ENCODE results near the gene ARF3. TPM values are rescaled to one million over a fixed set of nuclear protein-coding genes. Genes with fewer than 3 reads are reported as not detected.
A peak's percentile ranks its signal among the peaks of the same experiment; 100 is the strongest.

Gene ARF3
- total RNA-seq, 1 donor from 2014 or later, result 113 TPM

GRCh38 chr12:48980953-48981756, 23.9 kb upstream of the ARF3 start:
- intact Hi-C loops (cut with micrococcal nuclease), result loop anchor here (1.0 to 5.0 kb wide), 2 partner anchors 14 to 111 kb away; partner anchors contain the start of gene DHH
- TF ChIP-seq, protein P1, sequence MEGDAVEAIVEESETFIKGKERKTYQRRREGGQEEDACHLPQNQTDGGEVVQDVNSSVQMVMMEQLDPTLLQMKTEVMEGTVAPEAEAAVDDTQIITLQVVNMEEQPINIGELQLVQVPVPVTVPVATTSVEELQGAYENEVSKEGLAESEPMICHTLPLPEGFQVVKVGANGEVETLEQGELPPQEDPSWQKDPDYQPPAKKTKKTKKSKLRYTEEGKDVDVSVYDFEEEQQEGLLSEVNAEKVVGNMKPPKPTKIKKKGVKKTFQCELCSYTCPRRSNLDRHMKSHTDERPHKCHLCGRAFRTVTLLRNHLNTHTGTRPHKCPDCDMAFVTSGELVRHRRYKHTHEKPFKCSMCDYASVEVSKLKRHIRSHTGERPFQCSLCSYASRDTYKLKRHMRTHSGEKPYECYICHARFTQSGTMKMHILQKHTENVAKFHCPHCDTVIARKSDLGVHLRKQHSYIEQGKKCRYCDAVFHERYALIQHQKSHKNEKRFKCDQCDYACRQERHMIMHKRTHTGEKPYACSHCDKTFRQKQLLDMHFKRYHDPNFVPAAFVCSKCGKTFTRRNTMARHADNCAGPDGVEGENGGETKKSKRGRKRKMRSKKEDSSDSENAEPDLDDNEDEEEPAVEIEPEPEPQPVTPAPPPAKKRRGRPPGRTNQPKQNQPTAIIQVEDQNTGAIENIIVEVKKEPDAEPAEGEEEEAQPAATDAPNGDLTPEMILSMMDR (IDR thresholded peaks at IDR 0.05), result no peak
- POLR2A ChIA-PET, result interaction anchor here (0.6 to 3.8 kb wide), 5 partner anchors 11 to 150 kb away, joined by 3 to 24 read pairs (median 5); partner anchors contain the start of genes DDX23 and TUBA1B
- Mint-ChIP-seq H3K4me3 (peak overlapping the region; percentile 83), H3K4me1 (peaks cover 42% of the 10 kb centered on the region), H3K9me3 (no peaks in the 10 kb centered on the region), H3K36me3 (ENCODE audit: low read depth) (no peaks in the 10 kb centered on the region), H3K27me3 (peaks cover 37% of the 10 kb centered on the region), H3K27ac (no peak overlapping the region)
- DNase-seq (no peak), ATAC-seq (ENCODE audit: low read depth) (peak; percentile 9)
- CTCF ChIA-PET, result interaction anchor here (0.6 to 6.1 kb wide), 4 partner anchors 14 to 556 kb away, joined by 3 to 74 read pairs (median 8); partner anchors contain the start of gene FKBP11

DNA sequence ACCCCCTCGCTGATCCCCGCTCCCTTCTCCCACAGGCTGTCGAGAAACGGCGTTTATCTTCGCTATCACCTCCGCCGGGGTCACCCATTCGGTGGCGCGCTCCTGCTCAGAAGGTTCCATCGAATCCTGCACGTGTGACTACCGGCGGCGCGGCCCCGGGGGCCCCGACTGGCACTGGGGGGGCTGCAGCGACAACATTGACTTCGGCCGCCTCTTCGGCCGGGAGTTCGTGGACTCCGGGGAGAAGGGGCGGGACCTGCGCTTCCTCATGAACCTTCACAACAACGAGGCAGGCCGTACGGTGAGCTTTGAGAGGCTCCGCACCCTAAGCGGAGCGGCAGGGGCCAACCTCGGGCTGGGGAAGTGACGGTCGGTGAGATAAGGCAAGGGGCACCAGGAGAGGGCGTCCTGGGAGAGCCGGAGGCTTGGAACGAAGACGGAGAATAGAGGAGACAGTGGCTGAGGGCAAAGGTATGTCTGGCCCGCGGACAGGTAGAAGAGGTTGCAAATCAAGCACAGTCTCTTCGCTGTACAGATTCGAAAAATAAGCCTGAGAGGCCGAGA, 23.2 kb upstream of the ARF3 start:
- Mint-ChIP-seq H3K9me3 (no peaks in the 10 kb centered on the region), H3K27ac (no peak overlapping the region), H3K4me1 (peaks cover 42% of the 10 kb centered on the region), H3K4me3 (peak overlapping the region; percentile 83), H3K27me3 (peaks cover 38% of the 10 kb centered on the region), H3K36me3 (ENCODE audit: low read depth) (no peaks in the 10 kb centered on the region)
- intact Hi-C loops (cut with micrococcal nuclease), result loop anchor here (1.0 to 5.0 kb wide), 2 partner anchors 15 to 112 kb away; partner anchors contain the start of gene DHH
- ChIA-PET CTCF (interaction anchor here (0.7 to 6.1 kb wide), 7 partner anchors 8 to 248 kb away, joined by 3 to 74 read pairs (median 7); partner anchors contain the start of gene FKBP11), POLR2A (interaction anchor here (1.0 to 3.8 kb wide), 5 partner anchors 17 to 150 kb away, joined by 3 to 24 read pairs (median 5); partner anchors contain the start of genes DDX23, FKBP11 and TUBA1B)
- no peak for DNase-seq
- TF ChIP-seq, protein P1 (IDR thresholded peaks at IDR 0.05), result no peak
- ATAC-seq (ENCODE audit: low read depth), result no peak

DNA sequence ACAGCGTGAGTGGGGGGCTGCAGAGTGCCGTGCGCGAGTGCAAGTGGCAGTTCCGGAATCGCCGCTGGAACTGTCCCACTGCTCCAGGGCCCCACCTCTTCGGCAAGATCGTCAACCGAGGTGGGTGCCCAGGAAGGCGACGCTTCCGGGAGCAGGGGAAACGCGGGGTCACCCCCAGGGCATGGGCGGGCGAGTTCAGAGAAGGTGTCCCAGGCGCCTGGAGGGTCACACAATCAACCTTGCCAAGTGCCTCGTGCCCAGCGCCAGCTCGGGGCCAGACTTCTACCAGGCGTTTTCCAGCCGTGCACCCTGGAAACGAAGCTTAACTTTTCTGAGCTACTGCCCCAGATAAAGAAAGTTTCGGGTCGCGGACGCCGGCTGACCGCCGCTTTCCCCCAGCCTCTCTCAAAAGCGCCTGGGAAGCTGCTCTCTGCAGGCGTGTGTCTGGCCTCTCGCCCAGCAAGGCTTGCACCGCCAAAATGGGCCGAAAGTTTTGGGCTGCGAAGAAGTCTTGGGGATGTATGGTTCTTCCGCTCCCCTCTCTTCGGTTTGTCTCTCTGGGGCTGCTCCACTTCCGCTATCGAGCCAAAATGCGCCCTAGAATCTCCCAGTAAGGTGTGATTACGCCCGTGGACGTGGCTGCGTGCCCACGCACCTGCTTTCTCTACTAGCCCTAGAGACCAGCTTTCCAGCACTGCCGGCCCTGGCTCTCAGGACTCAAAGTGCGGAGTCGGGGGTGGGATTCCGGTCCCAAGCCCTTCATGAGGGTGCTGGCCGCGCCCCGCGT, 22.5 kb upstream of the ARF3 start:
- POLR2A ChIA-PET, result interaction anchor here (1.2 to 3.8 kb wide), 5 partner anchors 11 to 128 kb away, joined by 3 to 24 read pairs (median 5); partner anchors contain the start of genes DDX23 and FKBP11
- H3K4me1 Mint-ChIP-seq, result peaks cover 42% of the 10 kb centered on the region
- peaks cover 36% of the 10 kb centered on the region for H3K27me3 Mint-ChIP-seq
- H3K27ac Mint-ChIP-seq, result no peak overlapping the region
- DNase-seq, result no peak
- peak; percentile 21 for ATAC-seq (ENCODE audit: low read depth)
- intact Hi-C loops (cut with micrococcal nuclease), result loop anchor here (1.0 to 5.0 kb wide), 3 partner anchors 16 to 113 kb away; partner anchors contain the start of genes DHH and PRKAG1
- no peaks in the 10 kb centered on the region for H3K9me3 Mint-ChIP-seq
- H3K36me3 Mint-ChIP-seq (ENCODE audit: low read depth), result no peaks in the 10 kb centered on the region
- TF ChIP-seq, protein P1 (IDR thresholded peaks at IDR 0.05), result no peak
- peak overlapping the region; percentile 83 for H3K4me3 Mint-ChIP-seq
- CTCF ChIA-PET, result interaction anchor here (0.7 to 6.1 kb wide), 10 partner anchors 9 to 248 kb away, joined by 3 to 74 read pairs (median 9); partner anchors contain the start of genes ARF3, DDX23 and FKBP11

DNA sequence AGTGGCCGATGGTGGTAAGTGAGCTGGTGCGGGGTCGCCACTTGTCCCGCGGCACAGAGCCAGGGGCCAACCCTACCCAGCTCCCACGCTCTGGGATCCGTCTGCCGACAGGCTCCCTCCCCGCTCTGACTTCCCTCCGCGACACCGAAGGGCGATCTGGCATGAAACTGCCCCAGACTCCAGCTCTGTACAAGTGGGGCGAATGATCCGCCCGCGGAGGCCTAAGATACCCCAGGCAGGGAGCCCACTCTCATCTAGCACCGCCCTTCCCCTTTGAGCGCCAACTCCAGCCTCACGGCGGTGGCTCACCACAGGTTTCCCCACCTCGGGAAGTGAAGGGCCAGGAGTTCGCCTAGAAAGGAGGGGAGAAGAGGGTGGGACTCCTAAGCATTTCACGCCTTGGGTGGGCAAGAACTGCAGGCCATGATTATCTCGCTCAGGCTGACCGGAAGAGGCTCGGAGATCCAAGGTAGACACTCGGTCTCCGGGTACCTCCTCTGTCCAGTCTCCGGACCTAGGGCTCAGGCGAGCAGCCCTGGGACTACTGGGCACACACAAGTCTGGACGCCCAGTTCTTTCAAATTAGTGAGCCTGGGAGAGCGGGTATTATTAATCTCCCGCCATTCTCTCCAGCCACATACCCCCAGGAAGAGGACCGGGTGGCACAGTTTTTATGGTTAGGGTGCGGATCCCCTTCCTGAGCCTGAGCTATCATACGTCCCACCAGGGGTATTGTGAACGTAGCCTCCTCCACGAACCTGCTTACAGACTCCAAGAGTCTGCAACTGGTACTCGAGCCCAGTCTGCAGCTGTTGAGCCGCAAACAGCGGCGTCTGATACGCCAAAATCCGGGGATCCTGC, 21.7 kb upstream of the ARF3 start:
- DNase-seq (no peak), ATAC-seq (ENCODE audit: low read depth) (no peak)
- Mint-ChIP-seq H3K27ac (no peak overlapping the region), H3K4me3 (peak overlapping the region; percentile 83), H3K9me3 (no peaks in the 10 kb centered on the region), H3K27me3 (peaks cover 43% of the 10 kb centered on the region), H3K4me1 (peaks cover 42% of the 10 kb centered on the region), H3K36me3 (ENCODE audit: low read depth) (no peaks in the 10 kb centered on the region)
- CTCF ChIA-PET, result interaction anchor here (0.7 to 6.1 kb wide), 15 partner anchors 9 to 126 kb away, joined by 3 to 74 read pairs (median 7); partner anchors contain the start of genes ARF3, DDX23 and FKBP11
- POLR2A ChIA-PET, result interaction anchor here (1.2 to 3.8 kb wide), 6 partner anchors 10 to 114 kb away, joined by 3 to 24 read pairs (median 7); partner anchors contain the start of genes ARF3 and FKBP11
- intact Hi-C loops (cut with micrococcal nuclease), result loop anchor here (1.0 to 5.0 kb wide), 5 partner anchors 9 to 126 kb away; partner anchors contain the start of genes ARF3 and PRKAG1
- TF ChIP-seq, protein P1 (IDR thresholded peaks at IDR 0.05), result no peak

Data from activated B cell treated with CpG ODN at 0.5 μM for 24 hours (primary cell).